WTC11 (cell line): Measurements from ENCODE around the gene MPZL3. TPM values are rescaled to one million over a fixed set of nuclear protein-coding genes. Genes with fewer than 3 reads are reported as not detected.

Source experiments
- ATAC-seq: fragments of 200-7000 bp; cut with Tn5 transposase; 2 replicates; pipeline ENCODE4 v1.10.0; 2021; ENCODE audit warnings: mild to moderate bottlenecking, moderate library complexity
- CTCF ChIA-PET: fragments of 300-600 bp; sonication (Branson Sonifier 250); formaldehyde crosslinking; loops from one replicate; lab custom pipeline; 2021; ENCODE audit warnings: antibody characterized with exemption; lab: Charles Lee
- POLR2A ChIA-PET: fragments of 350-600 bp; sonication (Branson Sonifier 250); formaldehyde crosslinking; loops from one replicate; lab custom pipeline; 2021; ENCODE audit warnings: antibody characterized with exemption; lab: Charles Lee
- DNase-seq: peaks from one replicate; pipeline ENCODE4 v3.0.0; 2021; ENCODE audit warnings: low spot score
- H3K27ac Mint-ChIP-seq: 2 replicates; pipeline ENCODE4 v1.8.0; 2021; ENCODE audit warnings: mixed read lengths
- H3K27me3 Mint-ChIP-seq: 2 replicates; pipeline ENCODE4 v1.8.0; 2021; ENCODE audit warnings: low read depth, mild to moderate bottlenecking, moderate library complexity, mixed read lengths
- H3K36me3 Mint-ChIP-seq: 2 replicates; pipeline ENCODE4 v1.8.0; 2021; ENCODE audit warnings: mixed read lengths
- H3K4me1 Mint-ChIP-seq: 2 replicates; pipeline ENCODE4 v1.8.0; 2022; ENCODE audit warnings: mixed read lengths
- H3K4me3 Mint-ChIP-seq: 2 replicates; pipeline ENCODE4 v1.8.0; 2021; ENCODE audit warnings: mild to moderate bottlenecking, moderate library complexity, mixed read lengths
- H3K9me3 Mint-ChIP-seq: 2 replicates; pipeline ENCODE4 v1.8.0; 2021; ENCODE audit warnings: mixed read lengths
- AFF4 ChIP-seq: sonication (generic); formaldehyde crosslinking; IDR thresholded peaks from 2 replicates; pipeline ENCODE4 v1.8.1; 2023; ENCODE audit warnings: mild to moderate bottlenecking, missing genetic modification reagents, borderline replicate concordance
- AR ChIP-seq: fragments of 250-450 bp; sonication (Bioruptor Pico); IDR thresholded peaks from 2 replicates; pipeline ENCODE4 v1.9.0; 2021; ENCODE audit warnings: mild to moderate bottlenecking
- ATF1 ChIP-seq: sonication (generic); formaldehyde crosslinking; IDR thresholded peaks from 2 replicates; pipeline ENCODE4 v1.8.1; 2023; ENCODE audit warnings: mild to moderate bottlenecking, moderate library complexity, missing genetic modification reagents
- CREB1 ChIP-seq: sonication (generic); formaldehyde crosslinking; IDR thresholded peaks from 2 replicates; pipeline ENCODE4 v1.8.0; 2023; ENCODE audit warnings: mild to moderate bottlenecking, missing genetic modification reagents
- FOXP4 ChIP-seq: sonication (generic); formaldehyde crosslinking; IDR thresholded peaks from 2 replicates; pipeline ENCODE4 v1.8.0; 2022; ENCODE audit warnings: mild to moderate bottlenecking, missing genetic modification reagents
- HMGXB4 ChIP-seq: sonication (generic); formaldehyde crosslinking; IDR thresholded peaks from 2 replicates; pipeline ENCODE4 v1.8.1; 2023; ENCODE audit warnings: mild to moderate bottlenecking, moderate library complexity, missing genetic modification reagents
- JUN ChIP-seq: sonication (generic); formaldehyde crosslinking; IDR thresholded peaks from 2 replicates; pipeline ENCODE4 v1.8.0; 2023; ENCODE audit warnings: mild to moderate bottlenecking, missing genetic modification reagents
- MYBL2 ChIP-seq: sonication (generic); formaldehyde crosslinking; IDR thresholded peaks from 2 replicates; pipeline ENCODE4 v1.8.1; 2023; ENCODE audit warnings: mild to moderate bottlenecking, moderate library complexity, missing genetic modification reagents
- NR3C1 ChIP-seq: sonication (generic); formaldehyde crosslinking; conservative IDR thresholded peaks from 2 replicates; pipeline ENCODE4 v1.8.1; 2023; ENCODE audit warnings: low read depth, mild to moderate bottlenecking, missing genetic modification reagents
- OVOL2 ChIP-seq: fragments of 250-450 bp; sonication (Bioruptor Pico); IDR thresholded peaks from 2 replicates; pipeline ENCODE4 v1.9.0; 2021; ENCODE audit warnings: mild to moderate bottlenecking, borderline replicate concordance
- SMAD4 ChIP-seq: sonication (generic); formaldehyde crosslinking; IDR thresholded peaks from 2 replicates; pipeline ENCODE4 v1.8.0; 2022; ENCODE audit warnings: mild to moderate bottlenecking, missing genetic modification reagents
- SOX15 ChIP-seq: fragments of 250-450 bp; sonication (Bioruptor Pico); IDR thresholded peaks from 2 replicates; pipeline ENCODE4 v1.9.0; 2021; ENCODE audit warnings: mild to moderate bottlenecking
- TEAD4 ChIP-seq: sonication (generic); formaldehyde crosslinking; IDR thresholded peaks from 2 replicates; pipeline ENCODE4 v1.8.0; 2022; ENCODE audit warnings: mild to moderate bottlenecking, missing genetic modification reagents
- ZMAT4 ChIP-seq: fragments of 250-450 bp; sonication (Bioruptor Pico); IDR thresholded peaks from 2 replicates; pipeline ENCODE4 v1.9.0; 2021; ENCODE audit warnings: mild to moderate bottlenecking
- ZNF317 ChIP-seq: sonication (generic); formaldehyde crosslinking; IDR thresholded peaks from 2 replicates; pipeline ENCODE4 v1.8.1; 2023; ENCODE audit warnings: low read depth, mild to moderate bottlenecking, moderate library complexity, missing genetic modification reagents, borderline replicate concordance
- ZNF425 ChIP-seq: fragments of 250-450 bp; sonication (Bioruptor Pico); conservative IDR thresholded peaks from 2 replicates; pipeline ENCODE4 v1.9.0; 2021; ENCODE audit warnings: mild to moderate bottlenecking
- ZNF532 ChIP-seq: fragments of 250-450 bp; sonication (Bioruptor Pico); IDR thresholded peaks from 2 replicates; pipeline ENCODE4 v1.9.0; 2021; ENCODE audit warnings: mild to moderate bottlenecking, borderline replicate concordance
- ZNF671 ChIP-seq: fragments of 250-450 bp; sonication (Bioruptor Pico); IDR thresholded peaks from 2 replicates; pipeline ENCODE4 v1.8.0; 2021; ENCODE audit warnings: mild to moderate bottlenecking
- total RNA-seq: library from RNA; stranded (reverse); gene quantifications from 3 replicates; pipeline ENCODE4 v1.2.3, GENCODE V29; 2021

The MPZL3 gene
- total RNA-seq, 1 experiment from 2014 or later, result 2.1 TPM

GRCh38 chr11:118226781-118227180, 25.4 kb downstream of the MPZL3 start:
- ChIA-PET POLR2A (no interaction called here), CTCF (no interaction called here)
- no peaks in the 10 kb centered on the region for H3K4me1 Mint-ChIP-seq
- ATAC-seq (no peak), DNase-seq (no peak)
- no peak overlapping the region for H3K4me3 Mint-ChIP-seq
- H3K36me3 Mint-ChIP-seq, result no peaks in the 10 kb centered on the region
- H3K27me3 Mint-ChIP-seq, result no peaks in the 10 kb centered on the region; the same call in 1 of the 2 replicates
- H3K27ac Mint-ChIP-seq, result no peak overlapping the region
- TF ChIP-seq MYBL2 (no peak), SMAD4 (CRISPR knock-in tag) (no peak), ZNF671 (no peak), SOX15 (CRISPR knock-in tag) (no peak), TEAD4 (CRISPR knock-in tag) (no peak)
- no peaks in the 10 kb centered on the region for H3K9me3 Mint-ChIP-seq

GRCh38 chr11:118226296-118226695, 25.9 kb downstream of the MPZL3 start:
- no peak overlapping the region for H3K4me3 Mint-ChIP-seq
- DNase-seq (no peak), ATAC-seq (no peak)
- H3K9me3 Mint-ChIP-seq, result no peaks in the 10 kb centered on the region
- H3K27me3 Mint-ChIP-seq, result no peaks in the 10 kb centered on the region; the same call in 1 of the 2 replicates
- CTCF ChIA-PET, result no interaction called here
- H3K4me1 Mint-ChIP-seq, result no peaks in the 10 kb centered on the region
- POLR2A ChIA-PET, result no interaction called here
- H3K36me3 Mint-ChIP-seq, result no peaks in the 10 kb centered on the region
- no peak overlapping the region for H3K27ac Mint-ChIP-seq
- TF ChIP-seq ZNF532, result no peak
- no peak for TF ChIP-seq ZMAT4 (CRISPR knock-in tag)
- TF ChIP-seq OVOL2 (CRISPR knock-in tag), result no peak
- no peak for TF ChIP-seq ZNF317 (CRISPR knock-in tag)
- no peak for TF ChIP-seq ATF1
- no peak for TF ChIP-seq SOX15 (CRISPR knock-in tag)
- no peak for TF ChIP-seq CREB1 (CRISPR knock-in tag)
- no peak for TF ChIP-seq HMGXB4
- TF ChIP-seq NR3C1, result no peak
- no peak for TF ChIP-seq FOXP4
- TF ChIP-seq AR, result no peak
- TF ChIP-seq AFF4 (CRISPR knock-in tag), result no peak
- no peak for TF ChIP-seq JUN (CRISPR knock-in tag)
- no peak for TF ChIP-seq ZNF425 (CRISPR knock-in tag)
